Hepatocyte (in vitro differentiated cells): ENCODE measurements around the gene SNAPC1. TPM values are rescaled to one million over a fixed set of nuclear protein-coding genes. Genes with fewer than 3 reads are reported as not detected.
A peak's percentile ranks its signal among the peaks of the same experiment; 100 is the strongest.

ENCODE experiments used
- DNase-seq: peaks from one replicate; pipeline ENCODE4 v3.0.0-alpha.2; 2016; ENCODE audit warnings: low spot score
- H2AFZ ChIP-seq: fragments of 200-600 bp; sonication (generic); 2 replicates; pipeline ENCODE4 v1.6.0; 2016; ENCODE audit warnings: antibody characterized with exemption, mild to moderate bottlenecking
- H3K27ac ChIP-seq: fragments of 200-600 bp; sonication (generic); 2 replicates; pipeline ENCODE4 v1.5.1; 2016; ENCODE audit warnings: mild to moderate bottlenecking
- H3K27me3 ChIP-seq: fragments of 200-600 bp; sonication (generic); 2 replicates; pipeline ENCODE4 v1.6.1; 2016
- H3K36me3 ChIP-seq: fragments of 200-600 bp; sonication (generic); replicated peaks from 2 replicates; pipeline ENCODE4 v1.5.1; 2016; ENCODE audit warnings: low read depth; ENCODE audit not compliant: insufficient read depth
- H3K4me1 ChIP-seq: fragments of 200-600 bp; sonication (generic); 2 replicates; pipeline ENCODE4 v1.5.1; 2016; ENCODE audit warnings: mild to moderate bottlenecking, moderate library complexity; ENCODE audit not compliant: insufficient read depth
- H3K4me2 ChIP-seq: fragments of 200-600 bp; sonication (generic); 2 replicates; pipeline ENCODE4 v1.6.0; 2016
- H3K4me3 ChIP-seq: fragments of 200-600 bp; sonication (generic); 2 replicates; pipeline ENCODE4 v1.5.1; 2016; ENCODE audit warnings: mild to moderate bottlenecking
- H3K79me2 ChIP-seq: fragments of 200-600 bp; sonication (generic); 2 replicates; pipeline ENCODE4 v1.6.0; 2017; ENCODE audit warnings: mild to moderate bottlenecking
- H3K9me2 ChIP-seq: fragments of 200-600 bp; sonication (generic); replicated peaks from 2 replicates; pipeline ENCODE4 v1.6.0; 2017; ENCODE audit warnings: mild to moderate bottlenecking; ENCODE audit not compliant: insufficient read depth
- H3K9me3 ChIP-seq: fragments of 200-600 bp; sonication (generic); 2 replicates; pipeline ENCODE4 v1.5.1; 2016; ENCODE audit warnings: low read depth, mild to moderate bottlenecking
- H4K20me1 ChIP-seq: fragments of 200-600 bp; sonication (generic); 2 replicates; pipeline ENCODE4 v1.6.0; 2016; ENCODE audit warnings: mild to moderate bottlenecking; ENCODE audit not compliant: insufficient read depth, poor library complexity, severe bottlenecking
- CTCF ChIP-seq: fragments of 200-600 bp; sonication (generic); IDR thresholded peaks from 2 replicates; pipeline ENCODE4 v1.5.1; 2016; ENCODE audit warnings: antibody characterized with exemption, mild to moderate bottlenecking; ENCODE audit not compliant: poor library complexity
- EZH2 ChIP-seq: fragments of 200-600 bp; sonication (generic); IDR thresholded peaks from 2 replicates; pipeline ENCODE4 v1.6.1; 2016; ENCODE audit warnings: antibody characterized with exemption, mild to moderate bottlenecking, borderline replicate concordance
- EZH2phosphoT487 ChIP-seq: fragments of 200-600 bp; sonication (generic); IDR thresholded peaks from one replicate; pipeline ENCODE4 v1.6.1; 2018; ENCODE audit warnings: antibody characterized with exemption, mild to moderate bottlenecking, low read depth, moderate library complexity; ENCODE audit not compliant: unreplicated experiment, severe bottlenecking
- WGBS: methylation state at CpG from one replicate; pipeline ENCODE4 v1.1.6; 2016; ENCODE audit warnings: low lambda C conversion rate; ENCODE audit errors: missing lambda C conversion rate; 5-methylcytosine and 5-hydroxymethylcytosine counted together
- polyA plus RNA-seq: library from polyadenylated mRNA; unstranded; fragments of >200 nt; fragmentation: Nextera tagmentation; extraction: Ambion mirVana; gene quantifications from 2 replicates; pipeline ENCODE4 v1.2.1, GENCODE V29; 2016
- total RNA-seq: library from RNA; depleted of rRNA; stranded (reverse); fragments of >200 nt; gene quantifications from 2 replicates; pipeline ENCODE4 v1.2.3, GENCODE V29; 2014

The SNAPC1 gene
- total and polyA plus RNA-seq, 2 experiments from 2014 or later: 3.4 to 10.5 TPM

DNA sequence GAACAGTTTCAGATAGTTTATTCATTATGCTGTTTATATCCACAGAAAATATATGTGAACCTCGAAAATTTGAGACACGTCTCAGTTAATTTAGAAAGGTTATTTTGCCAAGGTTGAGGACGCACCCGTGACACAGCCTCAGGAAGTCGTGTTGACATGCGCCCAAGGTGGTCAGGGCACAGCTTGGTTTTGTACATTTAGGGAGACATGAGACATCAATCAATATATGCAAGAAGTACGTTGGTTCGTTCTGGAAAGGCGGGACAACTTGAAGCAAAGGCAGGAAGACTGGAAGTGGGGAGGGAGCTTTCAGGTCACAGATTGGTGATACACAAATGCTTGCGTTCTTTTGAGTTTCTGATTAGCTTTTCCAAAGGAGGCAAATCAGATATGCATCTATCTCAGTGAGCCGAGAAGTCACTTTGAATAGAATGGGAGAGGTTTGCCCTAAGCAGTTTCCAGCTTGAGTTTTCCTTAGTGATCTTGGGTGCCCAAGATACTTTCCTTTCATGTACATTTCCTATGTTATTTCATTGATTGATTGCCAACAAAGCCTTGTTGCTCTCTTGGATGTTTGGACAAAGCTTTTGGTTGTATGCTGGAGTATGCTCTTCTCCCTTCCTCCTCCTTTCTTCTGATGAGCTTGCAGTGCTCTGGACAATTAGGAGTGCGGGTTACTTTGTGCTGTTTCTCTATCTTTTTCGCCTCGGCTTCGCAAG, 3.2 kb downstream of the SNAPC1 start:
- DNase-seq: no peak
- WGBS: 54% methylated on average over 15 of the region's 15 CpGs

DNA sequence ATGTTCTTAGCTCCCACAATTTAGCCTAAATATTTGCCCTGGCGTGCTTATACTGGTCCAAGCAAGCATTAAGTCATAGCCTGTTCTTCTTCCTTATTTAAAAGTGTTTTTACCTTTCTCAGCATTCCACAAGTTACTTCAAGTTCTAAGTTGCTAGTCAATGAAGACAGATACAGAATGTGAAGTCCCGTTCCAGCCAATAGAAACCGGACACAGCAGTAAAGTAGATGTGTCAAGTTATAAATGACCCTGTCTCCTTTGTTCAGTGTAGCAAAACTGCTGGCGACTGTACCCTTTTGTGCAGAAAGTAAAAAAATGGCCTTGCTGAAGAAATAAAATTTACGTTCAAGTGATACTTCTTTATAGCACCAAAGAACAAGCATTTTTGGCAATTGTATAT, 3.9 kb downstream of the SNAPC1 start:
- DNase-seq: no peak
- WGBS: 64% methylated on average over 5 of the region's 5 CpGs
- no peaks in the 10 kb centered on the region for H3K36me3 ChIP-seq
- H3K9me2 ChIP-seq: no peaks in the 10 kb centered on the region
- no peak overlapping the region for H3K27ac ChIP-seq
- no peaks in the 10 kb centered on the region for H3K9me3 ChIP-seq
- no peak overlapping the region for H3K4me3 ChIP-seq
- peak overlapping the region; percentile 87 for H3K4me2 ChIP-seq
- peaks cover 41% of the 10 kb centered on the region for H3K79me2 ChIP-seq
- H4K20me1 ChIP-seq: no peaks in the 10 kb centered on the region
- no peaks in the 10 kb centered on the region for H3K27me3 ChIP-seq
- no peak overlapping the region for H2AFZ ChIP-seq
- TF ChIP-seq CTCF: no peak
- peaks cover 10% of the 10 kb centered on the region for H3K4me1 ChIP-seq

More for the DNA sequence above, 3.2 kb downstream of the SNAPC1 start:
- no peaks in the 10 kb centered on the region for H3K36me3 ChIP-seq
- H2AFZ ChIP-seq: peak overlapping the region; percentile 33
- peaks cover 41% of the 10 kb centered on the region for H3K79me2 ChIP-seq
- H3K9me3 ChIP-seq: no peaks in the 10 kb centered on the region
- H4K20me1 ChIP-seq: no peaks in the 10 kb centered on the region
- H3K4me3 ChIP-seq: no peak overlapping the region
- no peaks in the 10 kb centered on the region for H3K27me3 ChIP-seq
- peak overlapping the region; percentile 25 for H3K27ac ChIP-seq
- peak overlapping the region; percentile 87 for H3K4me2 ChIP-seq
- TF ChIP-seq EZH2 (no peak), EZH2phosphoT487 (no peak), CTCF (no peak)
- H3K4me1 ChIP-seq: peaks cover 10% of the 10 kb centered on the region
- H3K9me2 ChIP-seq: no peaks in the 10 kb centered on the region

DNA sequence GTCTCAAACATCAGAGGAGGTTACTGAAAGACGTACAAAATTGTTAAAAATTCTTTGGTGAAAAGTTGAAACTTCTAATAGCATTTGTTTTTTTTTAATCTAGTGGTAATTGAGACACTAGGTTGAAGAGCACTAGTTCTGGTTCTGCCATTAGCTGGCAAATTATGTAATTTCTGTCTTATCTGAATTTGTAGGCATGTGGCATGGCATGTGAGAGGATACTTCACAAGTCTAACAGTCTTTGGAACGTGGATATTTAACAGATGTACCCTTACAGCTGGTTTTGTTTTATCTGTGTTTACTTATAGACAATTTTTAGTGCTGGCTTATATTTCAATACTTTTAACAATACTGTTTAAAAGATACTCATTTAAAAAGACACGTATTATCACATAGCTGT, 6.0 kb downstream of the SNAPC1 start:
- Histone ChIP-seq H3K27ac (no peak overlapping the region), H3K27me3 (no peaks in the 10 kb centered on the region), H3K79me2 (peaks cover 33% of the 10 kb centered on the region), H3K36me3 (no peaks in the 10 kb centered on the region), H4K20me1 (no peaks in the 10 kb centered on the region), H3K4me2 (no peak overlapping the region), H2AFZ (no peak overlapping the region), H3K4me3 (no peak overlapping the region), H3K4me1 (peaks cover 10% of the 10 kb centered on the region), H3K9me2 (no peaks in the 10 kb centered on the region), H3K9me3 (no peaks in the 10 kb centered on the region)
- no peak for DNase-seq
- WGBS: 64% methylated on average over 3 of the region's 3 CpGs
- TF ChIP-seq CTCF (no peak), EZH2 (no peak), EZH2phosphoT487 (no peak)

GRCh38 chr14:61769893-61770292, 7.7 kb downstream of the SNAPC1 start:
- TF ChIP-seq EZH2phosphoT487: no peak
- TF ChIP-seq EZH2: no peak
- Histone ChIP-seq H3K4me3 (no peak overlapping the region), H3K36me3 (no peaks in the 10 kb centered on the region), H3K79me2 (peaks cover 19% of the 10 kb centered on the region), H3K4me1 (peaks cover 7% of the 10 kb centered on the region), H2AFZ (no peak overlapping the region), H3K9me3 (no peaks in the 10 kb centered on the region), H3K4me2 (no peak overlapping the region), H3K27ac (no peak overlapping the region), H4K20me1 (no peaks in the 10 kb centered on the region), H3K27me3 (no peaks in the 10 kb centered on the region), H3K9me2 (no peaks in the 10 kb centered on the region)
- no peak for DNase-seq
- 82% methylated on average over 3 of the region's 3 CpGs for WGBS
